Measurements from ENCODE around the gene CNRIP1. TPM values are rescaled to one million over a fixed set of nuclear protein-coding genes. Genes with fewer than 3 reads are reported as not detected.
A peak's percentile ranks its signal among the peaks of the same experiment; 100 is the strongest.

The CNRIP1 gene
- total RNA-seq, 1 donor from 2014 or later, result not detected

GRCh38 chr2:68252400-68253218 is 67.1 kb downstream of the CNRIP1 start, which contains the start of gene PPP3R1:
Gene PPP3R1, minus strand, starts transcription at chr2:68252532. Its CDS starts 405 bp downstream, at chr2:68252127.
- peak within 1 kb of the TSS; percentile 95 for H3K27ac Mint-ChIP-seq
- no peaks in the 10 kb centered on the region for H3K27me3 Mint-ChIP-seq
- H3K36me3 Mint-ChIP-seq (ENCODE audit: low read depth), result peaks cover 22% of the 10 kb centered on the region
- H3K4me3 Mint-ChIP-seq, result peak within 1 kb of the TSS; percentile 96
- no peak for TF ChIP-seq CTCF (IDR thresholded peaks at IDR 0.05)
- no peaks in the 10 kb centered on the region for H3K9me3 Mint-ChIP-seq
- H3K4me1 Mint-ChIP-seq, result peaks cover 35% of the 10 kb centered on the region
- ATAC-seq (ENCODE audit: low read depth) (peak; percentile 80), DNase-seq (peak; percentile 95)
- CTCF ChIA-PET, result interaction anchor here (0.6 to 1.7 kb wide), 8 partner anchors 9 to 206 kb away, joined by 3 to 6 read pairs (median 3); no protein-coding TSS in a partner anchor
- intact Hi-C loops (cut with micrococcal nuclease), result loop anchor here (1.0 to 5.0 kb wide), 6 partner anchors 95 to 655 kb away; partner anchors contain the start of genes APLF, C1D, FBXO48 and PNO1
- POLR2A ChIA-PET, result interaction anchor here (0.7 to 3.7 kb wide), 12 partner anchors 9 to 455 kb away, joined by 3 to 24 read pairs (median 5); partner anchors contain the start of genes C1D, PLEK and PNO1

GRCh38 chr2:68251855-68252399 is 67.8 kb downstream of the CNRIP1 start:
- Mint-ChIP-seq H3K9me3 (no peaks in the 10 kb centered on the region), H3K4me3 (peak overlapping the region; percentile 96), H3K27ac (peak overlapping the region; percentile 95), H3K36me3 (ENCODE audit: low read depth) (peaks cover 22% of the 10 kb centered on the region), H3K4me1 (peaks cover 35% of the 10 kb centered on the region), H3K27me3 (no peaks in the 10 kb centered on the region)
- intact Hi-C loops (cut with micrococcal nuclease), result loop anchor here (1.0 to 5.0 kb wide), 11 partner anchors 15 to 655 kb away; partner anchors contain the start of genes APLF, C1D, FBXO48 and PLEK
- ChIA-PET CTCF (interaction anchor here (0.6 to 3.0 kb wide), 5 partner anchors 8 to 190 kb away, joined by 3 to 23 read pairs (median 3); no protein-coding TSS in a partner anchor), POLR2A (interaction anchor here (0.7 to 3.7 kb wide), 10 partner anchors 9 to 189 kb away, joined by 3 to 24 read pairs (median 5); partner anchors contain the start of genes C1D, PLEK and PNO1)
- DNase-seq, result peak; percentile 54
- TF ChIP-seq CTCF (IDR thresholded peaks at IDR 0.05), result no peak
- peak; percentile 3 for ATAC-seq (ENCODE audit: low read depth)

GRCh38 chr2:68251187-68251854 is 68.4 kb downstream of the CNRIP1 start:
- ChIA-PET POLR2A (interaction anchor here (1.0 to 3.7 kb wide), 5 partner anchors 51 to 190 kb away, joined by 3 to 22 read pairs (median 11); partner anchors contain the start of gene PNO1), CTCF (interaction anchor here (0.7 to 3.0 kb wide), 5 partner anchors 15 to 190 kb away, joined by 3 to 23 read pairs (median 3); no protein-coding TSS in a partner anchor)
- ATAC-seq (ENCODE audit: low read depth), result peak; percentile 66
- Mint-ChIP-seq H3K27ac (peak overlapping the region; percentile 92), H3K36me3 (ENCODE audit: low read depth) (peaks cover 22% of the 10 kb centered on the region), H3K4me1 (peaks cover 35% of the 10 kb centered on the region), H3K9me3 (no peaks in the 10 kb centered on the region), H3K4me3 (peak overlapping the region; percentile 89), H3K27me3 (no peaks in the 10 kb centered on the region)
- intact Hi-C loops (cut with micrococcal nuclease), result loop anchor here (1.0 to 5.0 kb wide), 7 partner anchors 15 to 656 kb away; partner anchors contain the start of gene PLEK
- DNase-seq, result peak; percentile 41
- TF ChIP-seq CTCF (IDR thresholded peaks at IDR 0.05), result no peak

GRCh38 chr2:68250652-68251186 is 69.0 kb downstream of the CNRIP1 start:
- CTCF ChIA-PET, result interaction anchor here (0.7 to 3.0 kb wide), 7 partner anchors 16 to 191 kb away, joined by 3 to 23 read pairs (median 4); no protein-coding TSS in a partner anchor
- ATAC-seq (ENCODE audit: low read depth) (no peak), DNase-seq (no peak)
- Mint-ChIP-seq H3K36me3 (ENCODE audit: low read depth) (peaks cover 22% of the 10 kb centered on the region), H3K27ac (peak overlapping the region; percentile 92), H3K4me1 (peaks cover 33% of the 10 kb centered on the region), H3K4me3 (peak overlapping the region; percentile 89), H3K27me3 (no peaks in the 10 kb centered on the region), H3K9me3 (no peaks in the 10 kb centered on the region)
- TF ChIP-seq CTCF (IDR thresholded peaks at IDR 0.05), result no peak
- POLR2A ChIA-PET, result interaction anchor here (0.6 to 3.7 kb wide), 8 partner anchors 9 to 191 kb away, joined by 3 to 22 read pairs (median 4); partner anchors contain the start of gene PNO1
- intact Hi-C loops (cut with micrococcal nuclease), result loop anchor here (1.0 to 5.0 kb wide), 7 partner anchors 14 to 657 kb away; partner anchors contain the start of gene PLEK

Measured in activated B cell treated with CpG ODN at 0.5 μM for 24 hours (primary cell).